PFSK-1 (cell line): ENCODE data around the gene MGAT1.
A peak's percentile ranks its signal among the peaks of the same experiment; 100 is the strongest.

Experiments
- FOXP2 ChIP-seq: optimal IDR thresholded peaks from 2 replicates; pipeline ENCODE3; 2011; ENCODE audit warnings: borderline replicate concordance, control low read depth, inconsistent platforms; ENCODE audit not compliant: insufficient read depth; ENCODE audit errors: extremely low read length, extremely low read depth
- POLR2AphosphoS5 ChIP-seq: IDR thresholded peaks from 2 replicates; pipeline ENCODE4 v1.6.1; 2012; ENCODE audit warnings: low read depth, mild to moderate bottlenecking, control low read depth, low read length, moderate library complexity
- REST ChIP-seq, 2 experiments: IDR thresholded peaks; 2 replicates each; pipeline versions ENCODE4 v1.6.1 to v1.8.0; 2011 to 2012; ENCODE audit warnings: low read depth in 2 of 2, low read length in 2 of 2, control low read depth in 1 of 2, inconsistent platforms in 1 of 2, mild to moderate bottlenecking in 1 of 2, moderate library complexity in 1 of 2; ENCODE audit not compliant: insufficient read depth in 1 of 2
- SIN3A ChIP-seq: IDR thresholded peaks from 2 replicates; pipeline ENCODE4 v1.6.1; 2012; ENCODE audit warnings: mild to moderate bottlenecking, low read length, moderate library complexity, borderline replicate concordance; ENCODE audit not compliant: insufficient read depth
- TAF1 ChIP-seq: IDR thresholded peaks from 2 replicates; pipeline ENCODE4 v1.6.1; 2012; ENCODE audit warnings: low read length, control low read depth, borderline replicate concordance; ENCODE audit not compliant: insufficient read depth

The MGAT1 gene

DNA sequence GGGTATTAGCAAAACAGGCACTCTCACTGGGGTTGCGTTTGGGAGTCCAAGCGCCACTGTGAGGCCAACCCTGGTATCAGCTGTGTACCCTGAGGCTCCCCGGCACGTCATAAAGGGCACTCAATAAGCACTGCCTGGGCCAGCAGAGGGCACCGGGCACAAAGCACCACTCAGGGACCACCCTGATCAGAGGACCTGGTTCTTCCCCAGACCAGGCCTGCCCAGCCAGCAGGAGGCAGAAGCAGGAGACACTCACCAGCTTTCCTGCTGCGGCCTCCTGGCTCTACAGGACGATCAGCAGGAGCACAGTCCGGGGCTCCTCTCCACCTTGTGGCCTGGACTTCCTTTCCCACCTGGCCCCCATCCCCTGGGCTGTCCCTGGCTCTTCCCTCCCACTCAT, 12.6 kb downstream of the MGAT1 start:
- TF ChIP-seq TAF1 (no peak), REST (IDR thresholded peaks at IDR 0.05; ENCODE audit: insufficient read depth in 1 of 2, low read depth in 2 of 2, low read length in 2 of 2) (no peak), SIN3A (no peak), POLR2AphosphoS5 (no peak), FOXP2 (no peak)

- TF ChIP-seq FOXP2 (no peak), POLR2AphosphoS5 (no peak), REST (IDR thresholded peaks at IDR 0.05; ENCODE audit: insufficient read depth in 1 of 2, low read depth in 2 of 2, low read length in 2 of 2) (no peak), TAF1 (no peak), SIN3A (no peak)
Measured at GRCh38 chr5:180787711-180788431, 14.7 kb downstream of the MGAT1 start.

GRCh38 chr5:180786531-180787398, 15.8 kb downstream of the MGAT1 start:
- TF ChIP-seq TAF1 (peak; percentile 25; the same call in 1 of the 2 replicates), POLR2AphosphoS5 (no peak)

DNA sequence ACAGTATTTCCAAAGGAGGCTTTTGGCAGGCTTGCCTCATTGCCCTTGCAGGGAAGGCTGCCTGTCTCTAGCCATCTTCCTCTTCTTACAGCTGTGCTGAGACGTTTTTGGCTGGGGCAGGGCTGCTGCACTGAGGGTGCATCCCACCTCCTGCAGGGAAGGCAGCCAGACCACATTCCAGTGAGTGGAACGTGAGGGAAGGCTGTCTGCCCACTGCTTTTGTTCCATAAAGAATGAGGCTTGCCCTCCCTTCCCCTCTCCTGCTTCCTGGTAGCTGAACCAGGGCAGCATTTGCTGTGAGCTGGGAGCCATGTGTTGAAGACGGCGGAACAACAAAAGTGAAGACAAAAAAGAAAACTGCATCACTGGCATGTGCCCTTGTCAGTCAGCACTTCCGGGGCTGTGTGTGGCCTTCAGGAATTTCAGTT, 16.8 kb downstream of the MGAT1 start:
- TF ChIP-seq REST (IDR thresholded peaks at IDR 0.05; ENCODE audit: insufficient read depth in 1 of 2, low read depth in 2 of 2, low read length in 2 of 2) (no peak), TAF1 (no peak), POLR2AphosphoS5 (no peak), SIN3A (no peak), FOXP2 (no peak)

GRCh38 chr5:180785121-180785781, 17.4 kb downstream of the MGAT1 start:
- TF ChIP-seq REST (IDR thresholded peaks at IDR 0.05; ENCODE audit: insufficient read depth in 1 of 2, low read depth in 2 of 2, low read length in 2 of 2) (no peak), TAF1 (no peak), SIN3A (no peak), FOXP2 (no peak), POLR2AphosphoS5 (no peak)
